GM12892 (cell line): ENCODE results near the gene ACSS1.

Experiments
- POLR2A ChIP-seq: IDR thresholded peaks from 2 replicates; pipeline ENCODE4 v1.6.1; 2011; ENCODE audit warnings: low read depth, low read length, control low read depth
- TAF1 ChIP-seq: IDR thresholded peaks from 2 replicates; pipeline ENCODE4 v1.6.1; 2011; ENCODE audit warnings: low read depth, mild to moderate bottlenecking, control low read depth, low read length, borderline replicate concordance

GRCh38 chr20:25046736-25047666 is 10.9 kb downstream of the ACSS1 start:
- TF ChIP-seq POLR2A (no peak), TAF1 (no peak)
